Right renal pelvis (tissue), 4 donors: Measurements from ENCODE around the gene RAB3IL1. TPM values are rescaled to one million over a fixed set of nuclear protein-coding genes. Genes with fewer than 3 reads are reported as not detected.

ENCODE experiments used
- DNase-seq, 4 donors: peaks; one replicate each; pipeline ENCODE4 v3.0.0-alpha.2; 2013; ENCODE audit warnings: low read depth in 4 of 4, low spot score in 3 of 4, missing footprints in 1 of 4
- polyA plus RNA-seq, 4 donors: library from polyadenylated mRNA; unstranded; fragments of 120-200 nt; gene quantifications; one replicate each; pipeline ENCODE4 v1.2.1, GENCODE V29; 2013; ENCODE audit not compliant: insufficient read length in 4 of 4

The RAB3IL1 gene
- polyA plus RNA-seq, 4 donors: 19.7 to 29.7 (median 21.9) TPM

DNA sequence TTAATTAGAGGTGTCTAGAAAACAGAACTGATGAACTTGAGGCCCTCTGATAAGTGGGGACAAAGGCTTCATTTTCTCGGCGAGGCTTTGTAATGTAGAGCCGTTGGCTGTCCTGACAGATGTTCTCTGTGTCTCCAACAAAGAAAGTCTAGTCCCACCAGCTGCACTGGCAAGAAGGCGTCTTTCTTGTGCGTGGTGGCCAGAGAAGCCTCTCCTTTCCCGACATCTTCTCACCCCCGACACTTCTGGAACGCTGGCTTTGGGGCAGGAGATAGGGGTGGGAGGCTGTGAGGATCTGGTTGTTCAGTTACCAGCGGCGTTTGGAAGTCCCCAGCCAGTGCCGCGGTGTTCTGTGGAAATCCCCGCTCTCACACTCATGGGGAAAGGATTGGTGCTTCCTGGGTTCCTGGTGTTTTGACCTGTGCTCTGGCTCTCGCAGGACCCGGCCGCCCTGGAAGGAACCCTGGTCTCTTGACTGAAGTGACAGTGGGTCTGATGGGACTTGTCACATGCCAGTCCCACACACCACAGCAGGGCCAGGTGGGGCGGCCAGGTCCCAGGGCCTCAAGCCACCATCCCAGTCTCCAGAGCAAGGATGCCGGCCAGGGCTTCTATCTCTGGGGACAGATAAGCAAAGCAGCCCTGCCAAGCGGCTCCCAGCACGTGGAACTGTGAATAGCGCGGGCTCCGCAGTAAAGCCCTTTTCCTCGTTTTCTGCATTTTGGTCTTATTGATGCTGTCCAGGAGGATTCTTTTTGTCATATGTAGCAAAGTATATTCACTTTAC is 66.1 kb downstream of the RAB3IL1 start:
- no peak for DNase-seq

DNA sequence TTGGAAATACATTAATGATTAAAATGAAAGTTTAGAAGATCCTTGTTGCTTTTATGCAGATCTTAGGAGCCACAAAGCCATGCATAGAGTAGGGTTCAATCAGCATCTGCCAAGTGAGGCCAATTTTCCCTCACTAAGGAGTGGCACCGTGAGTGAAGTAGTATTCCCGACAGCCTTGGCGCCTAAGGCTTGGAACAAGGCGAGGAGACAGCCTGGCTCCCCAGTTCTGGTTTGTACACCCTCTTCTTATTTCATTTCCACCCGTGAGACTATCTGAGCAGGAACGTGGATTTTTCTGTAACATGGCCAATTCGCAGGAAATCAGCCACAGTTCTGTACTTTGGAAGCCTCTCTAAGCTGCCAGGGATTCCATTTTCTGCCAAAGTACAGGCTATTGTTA is 66.7 kb downstream of the RAB3IL1 start:
- DNase-seq: no peak

DNA sequence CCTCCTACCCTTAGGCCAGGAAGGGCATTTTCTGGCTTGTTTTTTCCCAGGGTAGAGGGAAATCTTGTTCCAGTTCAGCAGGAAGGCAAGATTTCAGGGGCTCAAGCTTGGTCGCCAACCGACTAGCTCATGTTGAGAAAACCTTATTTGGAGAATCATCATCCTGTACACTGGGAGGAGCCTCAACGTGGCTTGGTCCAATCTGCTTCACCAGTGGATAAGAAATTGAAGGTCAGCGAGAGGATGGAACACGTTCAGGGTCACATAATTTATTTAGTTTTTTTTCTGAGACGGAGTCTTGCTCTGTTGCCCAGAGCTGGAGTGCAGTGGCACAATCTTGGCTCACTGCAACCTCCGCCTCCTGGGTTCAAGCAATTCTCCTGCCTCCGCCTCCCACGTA is 68.7 kb downstream of the RAB3IL1 start:
- DNase-seq: no peak

DNA sequence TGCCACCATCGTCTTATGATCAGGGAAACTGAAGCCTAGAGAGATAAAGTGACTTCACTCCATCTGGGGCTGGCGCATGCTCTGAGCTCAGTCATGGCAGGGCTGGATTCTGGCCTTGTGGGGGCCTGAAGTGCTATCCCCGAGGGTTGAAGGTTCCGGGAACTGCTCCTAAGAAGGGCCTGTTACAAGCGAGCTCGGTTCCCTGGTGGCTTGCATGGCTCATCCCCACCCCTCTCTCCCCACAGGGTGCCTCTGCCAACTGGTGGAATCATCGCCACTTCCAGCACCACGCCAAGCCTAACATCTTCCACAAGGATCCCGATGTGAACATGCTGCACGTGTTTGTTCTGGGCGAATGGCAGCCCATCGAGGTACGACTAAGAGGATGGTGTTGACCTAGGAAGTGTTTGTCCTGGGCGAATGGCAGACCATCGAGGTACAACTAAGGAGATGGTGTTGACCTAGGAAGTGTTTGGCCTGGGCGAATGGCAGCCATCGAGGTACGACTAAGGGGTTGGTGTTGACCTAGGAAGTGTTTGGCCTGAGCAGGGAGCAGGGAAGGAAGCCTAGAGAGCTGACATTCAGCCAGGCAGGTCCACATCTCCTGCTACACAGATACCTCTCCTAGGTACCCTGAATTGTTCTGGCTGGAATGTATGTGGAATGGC is 69.3 kb downstream of the RAB3IL1 start:
- no peak for DNase-seq

Other genes starting within 250 kb of the RAB3IL1 start
- gene DAGLA, start 237.2 kb downstream of the RAB3IL1 start, polyA plus RNA-seq: 1 to 10 TPM; 3.3 to 4.7 (median 3.4) TPM
- gene MYRF, start 164.9 kb downstream of the RAB3IL1 start, polyA plus RNA-seq: 10 to 100 TPM; 20.9 to 23.2 (median 21.9) TPM
- 100 to 1,000 TPM; 153 to 199 (median 169) TPM for gene TMEM258, start 125.0 kb downstream of the RAB3IL1 start, polyA plus RNA-seq
- 10 to 100 TPM; 34.4 to 41.0 (median 38.8) TPM for gene FEN1, start 124.7 kb downstream of the RAB3IL1 start, polyA plus RNA-seq
- gene FADS1, start 100.6 kb downstream of the RAB3IL1 start, polyA plus RNA-seq: 10 to 100 TPM; 38.1 to 47.0 (median 41.5) TPM
- 100 to 1,000 TPM in 1 of 4 donors, 10 to 100 TPM in 3; 86.1 to 110 (median 94.1) TPM for gene FADS2, start 89.3 kb downstream of the RAB3IL1 start, polyA plus RNA-seq
- 10 to 100 TPM; 15.8 to 20.6 (median 18.3) TPM for gene FADS3, start 26.0 kb downstream of the RAB3IL1 start, polyA plus RNA-seq
- 1 to 10 TPM; 4.1 to 4.8 (median 4.4) TPM for gene BEST1, start 32.8 kb upstream of the RAB3IL1 start, polyA plus RNA-seq
- 1,000 to 10,000 TPM; 2,113 to 2,527 (median 2,145) TPM for gene FTH1, start 50.1 kb upstream of the RAB3IL1 start, polyA plus RNA-seq
- gene INCENP, start 206.4 kb upstream of the RAB3IL1 start, polyA plus RNA-seq: 10 to 100 TPM; 34.6 to 39.1 (median 36.1) TPM